Stomach (tissue), 4 donors: ENCODE results near the gene CRHBP.

ENCODE experiments used
- CTCF ChIP-seq, 7 experiments: fragments of 450-650 bp in 4 of 7; fragments of 200-600 bp in 3 of 7; sonication (generic) in 3 of 7; IDR thresholded peaks; one replicate each; pipeline ENCODE4 v1.5.1; 2016 to 2019; ENCODE audit warnings: antibody characterized with exemption in 7 of 7, control low read depth in 2 of 7, mild to moderate bottlenecking in 1 of 7
- POLR2A ChIP-seq, 4 donors: fragments of 450-650 bp; IDR thresholded peaks; one replicate each; pipeline ENCODE4 v1.6.1; 2016; ENCODE audit warnings: antibody characterized with exemption in 4 of 4, control low read depth in 2 of 4, mild to moderate bottlenecking in 1 of 4, moderate library complexity in 1 of 4

- no peak for TF ChIP-seq CTCF (IDR thresholded peaks at IDR 0.05)
- no peak for TF ChIP-seq POLR2A (IDR thresholded peaks at IDR 0.05)
These were observed 22.8 kb upstream of the CRHBP start for GRCh38 chr5:76930083-76930482.
